HTR-8/SVneo (cell line): Measurements from ENCODE around the gene SCAMP5.

Source experiments
- DNase-seq: peaks from one replicate; pipeline ENCODE4 v3.0.0; 2011; ENCODE audit warnings: low spot score, mixed read lengths; ENCODE audit not compliant: insufficient read length
- FAIRE-seq: peaks from 2 replicates; lab custom pipeline; 2011; peaks lifted over from hg19 to GRCh38; lab: Jason Lieb, UNC

Gene SCAMP5

DNA sequence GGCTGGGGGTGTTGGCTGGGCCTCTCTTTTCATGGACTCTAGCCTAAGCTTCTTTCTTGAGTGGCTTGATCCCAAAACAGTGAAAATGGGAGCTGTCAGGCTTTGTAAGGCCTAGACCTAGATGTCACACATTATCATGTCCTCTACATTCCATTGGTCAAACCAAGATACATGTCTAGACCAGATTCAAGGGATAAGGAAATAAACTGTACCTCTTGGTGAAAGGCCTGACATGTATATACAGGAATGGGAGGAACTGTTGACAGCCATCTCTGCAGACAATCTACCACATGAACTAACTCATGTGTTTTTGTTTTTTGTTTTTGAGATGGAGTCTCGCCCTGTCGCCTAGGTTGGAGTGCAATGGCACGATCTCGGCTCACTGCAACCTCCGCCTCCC, 27.7 kb upstream of the SCAMP5 start:
- no peak for DNase-seq
- no peak for FAIRE-seq

DNA sequence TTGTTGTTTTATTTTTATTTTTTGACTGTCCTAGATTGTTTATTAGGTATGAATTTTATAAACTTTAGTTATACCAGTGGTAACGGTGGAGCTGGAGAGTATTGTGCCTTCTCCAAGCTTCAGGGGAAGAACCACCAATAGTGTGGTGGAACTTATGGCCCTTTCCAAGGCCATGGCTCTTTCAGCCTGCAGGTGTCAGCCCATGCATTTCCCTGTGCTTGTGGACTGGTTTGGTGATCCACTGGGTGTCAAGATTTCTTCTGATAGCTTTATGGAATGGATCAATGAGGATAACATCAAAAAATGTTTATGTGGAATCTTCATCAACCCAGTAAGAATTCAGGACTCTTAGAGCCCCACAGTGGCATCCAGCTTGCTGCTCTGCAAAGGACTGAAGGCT, 19.2 kb upstream of the SCAMP5 start:
- DNase-seq (no peak), FAIRE-seq (no peak)

DNA sequence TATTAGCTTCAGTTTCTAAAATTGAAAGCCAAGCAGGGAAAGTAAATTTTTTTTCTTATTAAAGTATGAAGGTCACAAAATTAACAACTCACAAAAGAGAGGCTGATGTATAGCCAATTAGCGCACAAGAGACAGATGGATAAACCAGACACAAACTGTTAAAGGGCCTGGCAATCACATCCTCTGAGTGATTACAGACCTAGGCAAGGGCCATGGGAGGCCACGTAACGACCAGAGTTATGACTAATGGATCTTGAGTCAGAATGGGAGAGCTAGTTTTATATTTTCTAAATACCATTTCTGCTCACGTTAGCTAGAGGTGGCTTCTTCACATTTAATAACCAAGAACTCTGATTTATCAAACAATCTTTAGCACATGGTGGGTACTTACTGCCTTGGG, 17.8 kb upstream of the SCAMP5 start:
- DNase-seq (no peak), FAIRE-seq (no peak)

DNA sequence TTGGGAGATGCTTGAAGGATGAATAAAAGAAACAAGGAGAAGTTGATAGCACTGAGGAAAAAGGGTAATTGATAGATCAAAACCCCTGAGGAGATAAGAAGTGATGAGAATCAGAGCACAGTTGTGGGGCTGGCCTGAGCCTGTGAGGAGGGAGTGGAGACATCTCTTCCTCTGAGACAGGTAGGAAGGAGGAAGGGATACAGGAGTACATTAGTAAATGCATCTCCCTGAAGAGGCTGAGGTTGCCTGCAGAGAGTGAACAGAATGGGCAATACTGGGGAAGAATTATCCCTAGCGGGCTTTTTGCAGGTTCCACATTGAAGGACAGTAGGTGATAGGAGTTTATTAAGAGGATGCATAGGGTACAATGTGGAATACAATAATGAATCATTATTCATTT, 17.3 kb upstream of the SCAMP5 start:
- FAIRE-seq, result no peak

DNA sequence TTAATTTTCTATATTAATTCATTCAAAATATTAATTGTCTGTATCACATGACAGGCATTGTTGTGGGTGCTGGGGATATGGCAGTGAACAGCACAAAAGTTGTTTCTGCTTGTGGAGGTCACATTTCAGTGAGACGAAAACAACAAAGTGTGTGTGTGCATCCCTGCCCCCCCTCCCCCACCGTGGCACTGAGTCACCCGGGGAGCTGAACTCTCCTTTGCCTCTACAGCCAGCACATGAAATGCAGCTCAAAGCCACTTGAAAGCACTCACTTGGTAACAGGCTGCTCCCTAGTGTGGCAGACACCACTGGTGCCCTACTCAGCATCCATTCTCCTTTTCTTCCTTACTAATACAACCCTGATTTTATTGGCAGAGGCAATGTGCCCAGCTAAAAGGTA, 16.9 kb upstream of the SCAMP5 start:
- DNase-seq, result no peak
- FAIRE-seq, result no peak

More for the DNA sequence above, 17.3 kb upstream of the SCAMP5 start:
- no peak for DNase-seq

DNA sequence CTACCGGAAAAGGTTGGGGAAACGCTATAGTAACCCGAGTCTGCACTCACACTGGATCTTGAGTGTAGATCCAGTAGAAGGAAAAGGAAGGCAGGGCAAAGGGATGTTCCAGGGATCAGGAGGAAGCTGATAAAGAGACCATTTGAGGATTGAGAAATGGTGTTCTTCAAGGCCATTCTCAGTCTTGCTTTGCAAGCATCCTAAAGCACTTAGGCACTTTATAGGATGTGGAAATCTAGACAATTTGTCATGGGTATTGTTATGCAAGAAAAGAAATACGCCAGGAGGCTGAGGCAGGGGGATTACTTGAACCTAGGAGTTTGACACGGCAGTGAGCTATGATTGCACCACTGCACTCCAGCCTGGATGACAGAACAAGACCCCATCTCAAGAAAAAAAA, 13.2 kb upstream of the SCAMP5 start:
- FAIRE-seq (no peak), DNase-seq (no peak)

DNA sequence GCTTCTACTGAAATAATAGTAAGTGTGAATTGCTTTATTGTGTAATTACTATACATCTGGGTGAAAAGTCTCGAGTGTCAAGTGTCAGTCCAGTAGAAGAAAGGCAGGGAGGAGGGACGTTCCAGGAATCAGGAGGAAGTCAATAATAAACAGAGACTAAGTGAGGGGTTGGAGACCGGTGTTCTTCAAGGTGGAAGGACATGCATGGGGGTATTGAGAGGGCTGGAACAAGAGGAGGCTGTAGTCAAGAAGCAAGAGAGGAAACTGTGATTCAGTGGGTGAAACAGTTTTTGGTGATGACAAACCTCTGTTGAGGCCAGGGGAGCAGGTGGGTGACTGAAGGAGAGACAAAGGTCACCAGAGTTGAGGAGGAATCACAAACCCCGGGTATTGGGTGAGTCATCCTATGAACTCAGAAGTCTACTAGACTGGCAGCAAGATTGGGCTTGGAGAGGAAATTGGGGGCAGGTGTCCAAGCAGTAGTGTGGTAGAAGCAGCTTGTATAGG, 11.6 kb upstream of the SCAMP5 start:
- no peak for FAIRE-seq

DNA sequence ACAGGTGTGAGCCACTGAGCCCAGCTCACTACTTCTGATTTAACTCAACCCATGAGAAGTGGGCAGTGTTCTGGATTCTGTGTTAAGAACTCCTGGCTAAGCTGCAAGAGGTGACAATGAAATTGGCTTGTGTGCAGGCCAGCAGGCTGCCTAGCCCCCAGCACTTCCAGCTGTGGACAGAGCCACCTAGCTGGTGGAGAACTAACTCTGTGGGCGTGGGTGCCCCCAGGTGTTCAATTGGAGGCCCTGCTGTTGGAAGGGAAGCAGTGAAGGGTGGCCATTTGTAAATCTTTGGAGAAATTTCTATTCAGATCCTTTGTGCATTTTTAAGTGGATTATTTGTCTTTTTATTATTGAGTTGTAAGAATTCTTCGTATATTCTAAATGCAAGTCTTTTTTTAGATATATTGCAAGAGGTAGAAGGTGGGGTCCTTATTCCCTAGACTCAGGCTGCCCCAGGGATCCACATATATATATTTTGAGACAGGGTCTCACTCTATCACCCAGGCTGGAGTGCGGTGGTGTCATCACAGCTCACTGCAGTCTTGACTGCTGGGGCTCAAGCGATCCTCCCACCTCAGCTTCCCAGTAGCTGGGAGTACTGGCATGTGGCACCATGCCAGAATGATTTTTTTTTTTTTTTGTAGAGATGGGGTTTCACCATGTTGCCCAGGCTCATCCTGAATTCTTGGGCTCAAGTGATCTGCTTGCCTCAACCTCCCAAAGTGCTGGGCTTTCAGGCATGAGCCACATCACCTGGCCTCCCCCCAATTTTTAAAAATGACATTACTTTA, 7.2 kb upstream of the SCAMP5 start:
- peak; percentile 53 for DNase-seq
- no peak for FAIRE-seq

More for the DNA sequence above, 11.6 kb upstream of the SCAMP5 start:
- DNase-seq, result no peak

DNA sequence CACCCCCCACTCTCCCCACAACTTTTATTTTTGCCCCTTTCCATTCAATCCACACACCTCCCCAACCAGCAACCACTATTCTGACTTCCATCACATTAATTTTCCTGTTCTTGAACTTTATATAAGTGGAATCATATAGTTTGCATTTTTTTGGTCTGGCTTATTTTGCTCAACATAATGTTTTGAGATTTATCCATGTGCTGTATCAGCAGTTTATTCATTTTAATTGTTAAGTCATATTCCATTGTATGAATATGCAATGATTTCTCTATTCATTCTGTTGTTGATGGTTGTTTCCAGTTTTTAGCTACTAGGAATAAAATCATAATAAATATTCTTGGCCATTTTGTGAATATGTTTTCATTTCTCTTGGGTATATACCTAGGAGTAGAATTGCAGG, 5.8 kb upstream of the SCAMP5 start:
- no peak for DNase-seq
- no peak for FAIRE-seq

DNA sequence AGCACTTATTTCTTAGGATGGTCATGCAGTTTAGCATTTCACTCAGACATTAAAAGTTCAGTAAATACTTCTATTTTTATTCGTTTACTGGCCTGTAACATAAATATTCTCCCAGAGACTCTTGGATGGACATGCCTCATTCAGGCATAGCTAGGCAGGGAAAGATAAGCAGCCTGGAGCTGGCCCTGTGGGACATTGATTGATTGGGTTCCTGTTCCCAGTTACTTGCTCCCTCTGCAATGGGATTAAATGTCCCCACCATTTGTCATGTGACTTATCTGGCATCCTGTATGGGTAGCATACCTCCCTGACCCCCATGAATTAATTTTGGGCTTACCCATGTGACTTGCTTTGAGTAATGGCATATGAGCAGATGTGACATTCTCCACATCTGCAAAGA, 2.7 kb upstream of the SCAMP5 start:
- FAIRE-seq (no peak), DNase-seq (no peak)

DNA sequence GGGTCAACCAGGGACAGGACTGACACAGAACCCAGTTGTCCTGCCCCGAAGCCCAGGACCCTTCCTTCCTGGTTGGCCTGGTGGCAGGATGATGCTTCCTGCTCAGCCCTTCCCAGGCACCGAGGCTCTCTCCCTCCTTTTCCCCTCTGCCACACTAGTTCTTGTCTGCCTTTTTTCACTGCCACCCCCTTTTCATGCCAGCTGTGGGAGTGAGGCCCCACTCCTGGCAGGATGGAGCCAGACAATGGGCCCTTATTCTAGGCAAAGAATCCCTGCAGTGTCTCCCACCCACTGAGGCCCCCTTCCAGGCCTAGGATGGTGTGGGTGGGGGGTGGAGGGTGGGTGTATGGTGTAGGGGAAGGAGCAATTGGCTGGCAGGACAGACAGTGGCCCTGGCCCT, 1.1 kb upstream of the SCAMP5 start:
- FAIRE-seq (no peak), DNase-seq (no peak)

DNA sequence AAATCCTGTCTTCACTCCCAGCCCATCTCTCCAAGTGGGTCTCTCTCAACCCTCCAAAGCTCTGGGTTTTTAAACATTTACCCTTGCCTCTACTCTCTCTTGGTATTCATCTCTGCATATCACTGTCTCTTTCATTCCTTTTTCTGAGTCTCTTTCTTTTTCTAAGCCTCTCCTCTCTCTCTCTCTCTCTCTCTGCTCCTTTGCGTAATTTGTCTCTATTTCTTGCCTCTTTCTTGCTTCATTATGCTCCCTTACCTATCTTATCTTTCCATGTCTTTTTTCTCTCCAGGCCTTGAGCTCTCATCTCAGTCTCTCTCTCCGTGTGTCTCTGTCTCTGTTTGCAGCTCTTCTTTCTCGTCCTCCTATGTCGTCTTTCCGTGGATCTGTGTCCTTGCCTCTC, 678 bp upstream of the SCAMP5 start:
- DNase-seq, result no peak
- no peak for FAIRE-seq

DNA sequence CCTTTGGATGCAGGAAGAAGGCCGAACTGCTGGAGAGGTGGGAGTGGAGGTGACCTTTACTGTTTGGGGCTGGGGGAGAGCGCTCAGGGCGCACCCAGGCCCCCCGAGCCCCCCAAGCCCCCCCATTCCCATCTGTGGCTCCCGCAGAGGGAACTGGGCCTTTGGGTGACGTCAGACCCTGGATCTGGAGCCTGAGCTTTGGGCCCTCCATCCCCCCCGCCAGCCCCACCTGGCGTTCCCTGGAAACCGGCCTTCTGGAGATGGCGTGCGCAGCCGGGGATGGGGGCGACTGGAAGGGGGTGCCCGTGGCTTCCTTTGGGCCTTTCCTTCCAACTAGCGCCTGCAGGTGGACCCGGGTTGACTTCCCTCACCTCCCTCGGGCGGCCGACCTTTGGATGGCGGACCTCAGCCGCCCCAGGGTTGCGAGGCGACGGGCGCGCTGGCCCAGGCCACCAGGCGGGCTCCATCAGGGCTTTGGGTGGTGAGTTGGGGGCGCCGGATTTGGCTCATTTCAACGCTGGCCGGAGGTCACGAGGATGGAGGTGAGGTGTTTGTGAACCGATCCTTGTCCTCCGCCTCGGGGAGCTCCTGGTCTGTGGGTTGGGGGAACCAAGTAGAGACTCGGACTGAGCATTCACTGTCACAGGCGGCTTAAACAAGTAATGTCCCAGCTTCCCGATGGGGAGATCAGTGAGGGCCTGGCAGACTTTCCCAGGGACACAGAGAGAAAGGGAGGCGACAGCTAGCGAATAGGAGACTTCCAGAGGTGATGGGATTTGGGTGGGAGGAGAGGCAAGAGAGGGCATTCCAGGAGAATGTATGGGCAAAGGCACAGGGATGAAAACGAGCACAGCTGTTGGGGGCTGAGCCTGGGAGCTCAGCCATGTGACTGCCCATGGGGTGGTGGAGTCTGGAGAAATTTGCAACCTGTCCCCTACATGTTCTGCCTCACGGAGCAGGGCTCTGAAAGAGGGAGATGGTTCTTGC, 709 bp downstream of the SCAMP5 start:
- DNase-seq, result no peak
- FAIRE-seq, result no peak

DNA sequence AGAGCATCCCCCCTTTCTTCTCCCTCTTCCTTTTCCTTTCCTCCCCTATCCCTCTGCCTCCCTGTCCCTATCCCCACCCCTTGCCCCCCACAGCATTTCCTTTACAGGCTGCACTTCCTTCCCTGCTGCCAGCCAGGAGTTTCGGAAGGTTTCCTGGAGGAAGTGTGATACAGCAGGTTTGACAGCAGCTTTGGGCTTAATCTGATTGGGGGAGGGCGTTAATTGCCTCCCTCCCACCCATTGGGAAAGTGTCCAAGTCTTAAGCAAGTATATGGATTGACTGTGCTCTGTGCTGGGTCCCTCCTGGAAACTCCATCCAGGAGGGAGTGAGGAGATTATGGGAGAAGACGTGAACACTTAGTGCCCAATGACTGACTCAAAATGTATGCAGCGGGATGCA, 1.8 kb downstream of the SCAMP5 start:
- no peak for DNase-seq
- no peak for FAIRE-seq

DNA sequence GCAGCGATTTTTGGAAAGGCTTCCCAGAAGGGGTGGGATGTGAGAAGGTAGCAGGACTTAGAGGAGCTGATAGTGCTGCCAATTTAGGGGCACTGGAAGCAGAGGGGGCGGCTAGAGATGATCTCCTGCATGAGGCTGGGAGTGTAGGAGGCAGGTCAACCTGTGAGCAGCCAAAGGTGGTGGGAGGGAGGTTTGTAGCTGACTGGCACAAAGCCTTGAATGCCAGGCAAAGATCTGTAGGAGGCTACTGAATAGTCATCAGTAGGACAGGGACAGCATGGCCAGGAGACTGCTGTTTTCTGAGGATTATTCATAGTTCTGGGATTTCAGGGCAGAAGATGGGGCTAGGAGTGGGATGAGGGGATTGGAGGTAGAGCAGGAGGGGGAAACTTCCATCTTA, 2.2 kb downstream of the SCAMP5 start:
- DNase-seq (no peak), FAIRE-seq (no peak)

DNA sequence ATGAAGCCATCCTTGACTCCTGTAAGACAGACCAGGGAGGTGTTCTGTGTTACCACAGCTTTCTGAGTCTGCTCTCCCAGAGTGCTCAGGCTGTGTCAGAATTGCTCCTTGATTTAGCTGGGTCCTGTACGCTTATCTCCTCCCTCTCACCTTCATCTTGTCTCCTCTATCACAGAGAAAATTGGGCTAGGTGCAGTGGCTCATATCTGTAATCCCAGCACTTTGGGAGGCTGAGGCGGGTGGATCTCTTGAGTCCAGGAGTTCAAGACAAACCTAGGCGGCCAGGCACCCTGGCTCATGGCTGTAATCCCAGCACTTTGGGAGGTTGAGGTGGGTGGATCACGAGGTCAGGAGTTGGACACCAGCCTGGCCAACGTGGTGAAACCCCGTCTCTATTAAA, 5.9 kb downstream of the SCAMP5 start:
- DNase-seq (no peak), FAIRE-seq (no peak)

DNA sequence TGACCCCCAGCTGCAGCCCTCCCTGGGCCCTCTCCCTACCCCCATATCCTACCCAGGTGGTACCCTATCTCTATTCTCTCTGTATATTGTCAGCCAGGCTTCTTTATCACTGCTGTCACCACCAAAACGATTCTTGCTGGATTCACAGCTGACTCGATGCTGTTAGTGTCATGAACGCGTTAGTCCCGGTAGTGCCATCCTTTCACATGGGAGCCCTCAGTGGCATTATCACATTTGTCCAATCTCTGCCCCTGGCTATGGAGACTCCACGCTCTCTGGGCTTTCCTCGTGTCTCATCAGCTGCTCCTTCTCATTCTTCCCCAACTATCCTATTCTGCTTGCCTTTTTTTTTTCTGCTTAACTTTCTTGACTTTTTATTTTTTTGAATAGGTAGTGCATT, 7.0 kb downstream of the SCAMP5 start:
- DNase-seq, result no peak
- no peak for FAIRE-seq

DNA sequence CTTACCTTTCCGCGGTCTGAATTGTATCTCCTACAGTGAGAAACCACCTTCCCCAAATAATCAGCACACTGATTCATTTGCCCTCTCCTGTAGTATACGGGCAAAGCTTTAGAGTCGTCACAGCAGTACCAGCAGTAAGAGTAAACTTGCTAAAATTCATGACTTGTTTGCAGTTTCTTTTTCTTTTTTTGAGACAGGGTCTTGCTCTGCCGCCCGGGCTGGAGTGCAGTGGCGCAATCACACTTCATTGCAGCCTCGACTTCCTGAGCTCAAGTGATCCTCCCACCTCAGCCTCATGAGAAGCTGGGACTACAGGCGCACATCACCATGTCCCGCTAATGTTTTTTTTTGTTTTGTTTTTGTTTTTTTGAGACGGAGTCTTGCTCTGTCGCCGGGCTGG, 11.9 kb downstream of the SCAMP5 start:
- FAIRE-seq (no peak), DNase-seq (no peak)

DNA sequence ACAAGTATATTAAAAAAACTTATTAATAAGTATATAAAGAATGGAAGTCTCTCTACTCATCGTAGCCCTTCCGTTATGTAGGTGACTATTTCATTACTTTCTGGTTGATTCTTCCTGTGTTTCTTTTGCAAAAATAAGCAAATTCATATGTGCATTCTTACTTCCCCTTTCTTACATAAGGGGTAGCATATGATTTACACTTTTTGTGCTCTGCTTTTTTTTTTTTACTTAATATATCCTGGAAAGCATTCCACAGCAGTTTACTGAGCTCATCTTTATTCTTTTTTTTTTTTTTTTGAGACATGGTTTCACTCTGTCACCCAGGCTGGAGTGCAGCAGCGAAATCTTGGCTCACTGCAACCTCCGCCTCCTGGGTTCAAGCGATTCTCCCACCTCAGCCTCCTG, 12.9 kb downstream of the SCAMP5 start:
- DNase-seq (no peak), FAIRE-seq (no peak)

DNA sequence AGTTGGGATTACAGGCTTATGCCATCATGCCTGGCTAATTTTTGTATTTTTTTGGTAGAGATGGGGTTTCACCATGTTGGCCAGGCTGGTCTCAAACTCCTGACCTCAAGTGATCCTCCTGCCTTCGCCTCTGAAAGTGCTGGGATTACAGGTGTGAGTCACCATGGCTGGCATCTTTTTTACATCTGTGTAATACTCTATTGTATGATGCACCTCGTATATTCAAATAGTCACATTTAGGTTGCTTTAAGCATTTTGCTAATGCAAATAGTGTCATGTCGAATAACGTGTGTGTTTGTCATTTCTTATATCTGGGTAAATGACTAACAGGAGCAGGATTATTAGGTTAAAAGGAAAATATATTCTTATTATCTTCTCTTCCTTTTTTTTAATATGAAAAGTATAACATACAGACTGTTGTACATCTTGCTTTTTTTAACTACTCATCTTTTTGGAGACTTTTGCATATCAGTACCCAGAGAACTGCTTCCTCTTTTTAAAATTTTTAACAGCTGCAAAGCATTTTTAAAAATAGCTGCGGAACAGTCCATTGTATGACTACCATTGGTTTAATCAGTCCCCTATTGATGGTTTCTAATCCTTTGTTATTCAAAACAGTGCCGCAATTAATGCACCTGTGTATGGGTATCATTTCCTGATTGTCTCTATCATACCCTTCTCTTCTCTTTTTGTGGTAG, 13.4 kb downstream of the SCAMP5 start:
- FAIRE-seq, result no peak
- no peak for DNase-seq

DNA sequence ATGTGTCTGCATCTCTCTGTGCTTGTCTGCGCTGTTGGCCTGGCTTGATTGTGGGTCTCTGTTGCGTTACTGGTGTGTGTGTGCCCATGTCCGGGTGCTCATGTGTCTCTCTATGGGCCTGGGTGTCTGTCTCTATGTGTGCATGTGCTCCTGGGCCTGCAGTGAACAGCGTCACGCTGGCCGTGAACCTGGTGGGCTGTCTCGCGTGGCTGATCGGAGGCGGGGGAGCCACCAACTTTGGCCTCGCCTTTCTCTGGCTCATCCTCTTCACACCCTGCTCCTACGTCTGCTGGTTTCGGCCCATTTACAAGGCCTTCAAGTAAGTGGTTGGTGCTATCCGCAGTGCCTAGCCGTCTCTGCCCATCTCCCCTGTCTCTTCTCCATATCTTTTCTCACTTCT, 21.1 kb downstream of the SCAMP5 start:
- FAIRE-seq (no peak), DNase-seq (no peak)
